GM10266 (cell line): Measurements from ENCODE around the gene COL26A1.
A peak's percentile ranks its signal among the peaks of the same experiment; 100 is the strongest.
"Not testable (repeated sequence)": the region's sequence is repeated elsewhere in the genome, so short reads cannot be mapped to it uniquely, and the experiment has no call there.

Source experiments
- DNase-seq: peaks from one replicate; pipeline ENCODE4 v3.0.0; 2012; ENCODE audit errors: extremely low spot score
- CTCF ChIP-seq: IDR thresholded peaks from 2 replicates; pipeline ENCODE4 v1.5.1; 2012; ENCODE audit warnings: mild to moderate bottlenecking, low read depth; ENCODE audit not compliant: control insufficient read depth, insufficient read depth; ENCODE audit errors: missing control alignments

The COL26A1 gene

GRCh38 chr7:101557421-101557820 is 194.7 kb downstream of the COL26A1 start:
- TF ChIP-seq CTCF, result no peak
- no peak for DNase-seq

DNA sequence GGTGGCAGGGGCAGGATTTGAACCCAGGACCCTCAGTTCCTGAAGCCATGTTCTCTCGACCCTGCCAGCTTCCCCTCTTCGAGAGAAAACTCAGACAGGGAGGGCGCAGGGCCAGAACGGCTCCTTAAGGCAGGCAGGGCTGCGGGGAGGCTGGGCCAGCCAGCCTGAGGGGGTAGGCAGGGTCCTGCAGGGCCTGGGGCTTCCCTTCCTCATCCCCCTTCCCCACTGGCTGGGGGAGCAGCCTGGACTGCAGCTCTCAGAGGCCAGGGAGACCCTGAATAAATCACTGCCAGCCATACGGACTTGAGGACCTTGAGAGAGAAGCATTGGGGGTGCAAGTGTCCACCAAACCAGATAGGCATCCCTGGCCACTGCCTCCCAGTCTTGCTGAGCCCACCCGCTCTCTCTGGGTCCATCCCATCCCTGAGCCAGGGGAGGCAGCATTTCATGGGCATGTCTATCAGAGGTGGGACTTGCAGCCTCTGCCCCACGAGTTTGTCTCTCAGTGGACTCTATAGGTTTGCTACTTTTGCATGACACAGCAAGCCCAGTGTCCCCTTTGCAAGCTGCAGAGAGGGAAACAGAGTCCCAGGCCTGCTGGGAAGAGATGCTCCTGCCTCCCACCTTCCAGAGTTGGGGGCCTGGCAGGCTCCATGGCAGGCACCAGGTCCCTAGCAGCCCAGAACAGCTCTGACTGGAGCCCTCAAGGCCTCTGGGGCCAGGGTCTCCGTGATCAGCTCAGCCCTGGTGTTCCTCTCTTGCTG is 195.5 kb downstream of the COL26A1 start:
- no peak for DNase-seq
- TF ChIP-seq CTCF, result no peak

- TF ChIP-seq CTCF, result peak; percentile 5
- DNase-seq, result peak; percentile 4
Observed at GRCh38 chr7:101558742-101559325, 196.2 kb downstream of the COL26A1 start.

DNA sequence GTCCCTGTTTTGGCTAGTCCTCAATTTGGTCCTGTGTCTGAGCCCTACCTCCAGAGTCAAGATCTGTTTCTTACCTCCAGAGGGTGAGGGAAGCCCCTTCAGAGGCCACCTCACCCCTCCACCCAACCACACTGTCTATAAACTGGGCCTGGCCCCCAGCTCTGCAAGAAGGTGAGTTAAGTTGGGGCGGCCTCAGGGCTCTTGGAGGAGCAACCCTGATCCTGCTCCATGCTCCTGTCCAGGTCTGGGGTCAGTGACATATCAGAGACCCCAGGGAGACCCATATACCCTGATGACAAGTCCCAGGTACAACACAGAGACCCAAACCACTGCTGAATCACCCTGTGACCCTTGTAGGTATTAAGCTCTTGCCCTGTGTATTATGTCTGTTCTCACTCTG is 196.9 kb downstream of the COL26A1 start:
- no peak for DNase-seq
- no peak for TF ChIP-seq CTCF

DNA sequence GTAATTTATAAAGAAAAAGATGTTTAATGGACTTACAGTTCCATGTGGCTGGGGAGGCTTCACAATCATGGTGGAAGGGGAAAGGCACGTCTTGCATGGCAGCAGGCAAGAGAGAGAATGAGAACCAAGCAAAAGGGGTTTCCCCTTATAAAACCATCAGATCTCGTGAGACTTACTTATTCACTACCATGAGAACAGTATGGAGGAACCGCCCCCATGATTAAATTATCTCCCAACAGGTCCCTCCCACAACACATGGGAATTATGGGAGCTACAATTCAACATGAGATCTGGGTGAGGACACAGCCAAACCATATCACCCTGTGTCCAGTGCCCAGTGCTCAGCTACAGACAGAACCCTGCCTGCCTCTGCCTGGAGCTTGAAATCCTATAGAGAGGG is 197.3 kb downstream of the COL26A1 start:
- not testable (repeated sequence) for DNase-seq

- TF ChIP-seq CTCF, result no peak
- DNase-seq, result peak; percentile 5
Observed at GRCh38 chr7:101560856-101561255, 198.2 kb downstream of the COL26A1 start.

- DNase-seq, result not testable (repeated sequence)
Observed at GRCh38 chr7:101561293-101561692, 198.6 kb downstream of the COL26A1 start.

DNA sequence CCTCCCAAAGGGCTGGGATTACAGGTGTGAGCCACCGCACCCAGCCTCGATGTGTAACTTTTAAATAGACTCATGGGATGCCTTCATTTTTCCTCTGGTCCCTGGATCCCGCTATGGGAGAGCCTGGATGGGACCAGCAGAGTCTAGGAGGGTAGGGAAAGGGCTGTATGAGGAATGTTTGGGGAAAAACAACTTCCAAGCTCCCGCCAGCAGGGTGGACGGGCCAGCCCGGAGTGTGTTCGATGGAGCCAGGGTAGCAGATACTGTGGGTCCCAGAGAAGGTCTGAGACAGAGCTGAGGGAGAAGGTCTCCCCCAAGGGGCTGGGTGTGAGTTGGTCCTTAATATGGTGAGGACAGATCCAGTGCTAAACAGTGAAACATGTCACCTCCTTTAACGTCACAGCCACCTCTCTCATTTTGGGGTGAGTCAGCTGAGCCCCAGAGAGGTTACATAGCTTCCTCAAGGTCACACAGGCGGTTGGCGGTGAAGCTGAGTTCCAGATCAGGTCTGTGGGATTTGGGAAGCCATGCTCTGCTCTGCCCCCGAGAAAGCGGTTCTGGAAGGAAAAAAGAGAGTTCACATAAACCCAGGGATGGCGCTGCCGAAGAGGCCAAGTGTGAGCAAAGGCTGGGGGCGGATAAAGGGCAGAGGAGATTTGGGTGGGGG is 200.0 kb downstream of the COL26A1 start:
- DNase-seq, result no peak

More for the DNA sequence above, 200.0 kb downstream of the COL26A1 start:
- TF ChIP-seq CTCF, result no peak
